Stimulated activated naive CD4-positive, alpha-beta T cell treated with Interleukin-2 at 50 U/mL for 16 hours (primary cell): ENCODE data around the gene TBX18.

Experiments
- DNase-seq: peaks from one replicate; lab custom pipeline; 2025; lab: John Stamatoyannopoulos, UW

Gene TBX18

GRCh38 chr6:84743616-84744015 is 20.8 kb downstream of the TBX18 start:
- no peak for DNase-seq

- no peak for DNase-seq
Observed at GRCh38 chr6:84740385-84740784, 24.0 kb downstream of the TBX18 start.

GRCh38 chr6:84739866-84740208 is 24.6 kb downstream of the TBX18 start:
- no peak for DNase-seq

- DNase-seq, result no peak
Observed at GRCh38 chr6:84738996-84739865, 25.2 kb downstream of the TBX18 start.

- DNase-seq, result no peak
Observed at GRCh38 chr6:84733889-84734288, 30.5 kb downstream of the TBX18 start.

- DNase-seq, result no peak
Observed at GRCh38 chr6:84731901-84732300, 32.5 kb downstream of the TBX18 start.

GRCh38 chr6:84731401-84731800 is 33.0 kb downstream of the TBX18 start:
- DNase-seq, result no peak

- no peak for DNase-seq
Observed at GRCh38 chr6:84728602-84729001, 35.8 kb downstream of the TBX18 start.

- no peak for DNase-seq
Observed at GRCh38 chr6:84719152-84719551, 45.2 kb downstream of the TBX18 start.

- DNase-seq, result no peak
Observed at GRCh38 chr6:84718038-84718955, 46.1 kb downstream of the TBX18 start.

- no peak for DNase-seq
Observed at GRCh38 chr6:84709121-84709520, 55.3 kb downstream of the TBX18 start.

- no peak for DNase-seq
Observed at GRCh38 chr6:84707171-84707570, 57.2 kb downstream of the TBX18 start.

- DNase-seq, result no peak
Observed at GRCh38 chr6:84696166-84696565, 68.2 kb downstream of the TBX18 start.

GRCh38 chr6:84691978-84692623 is 72.3 kb downstream of the TBX18 start:
- DNase-seq, result no peak

GRCh38 chr6:84688141-84688873 is 76.1 kb downstream of the TBX18 start:
- DNase-seq, result no peak

GRCh38 chr6:84687431-84687830 is 77.0 kb downstream of the TBX18 start:
- DNase-seq, result no peak

GRCh38 chr6:84685983-84686584 is 78.3 kb downstream of the TBX18 start:
- no peak for DNase-seq

- DNase-seq, result no peak
Observed at GRCh38 chr6:84681693-84682326, 82.6 kb downstream of the TBX18 start.

- DNase-seq, result no peak
Observed at GRCh38 chr6:84675651-84676050, 88.7 kb downstream of the TBX18 start.

- DNase-seq, result no peak
Observed at GRCh38 chr6:84674395-84674794, 90.0 kb downstream of the TBX18 start.

GRCh38 chr6:84671183-84671582 is 93.2 kb downstream of the TBX18 start:
- DNase-seq, result no peak
